Memory B cell (primary cell): ENCODE results near the gene TCP11L2.
A peak's percentile ranks its signal among the peaks of the same experiment; 100 is the strongest.

Experiments
- ATAC-seq: fragments of 150-1000 bp; cut with Tn5 transposase; 2 replicates; pipeline ENCODE4 v1.10.0; 2021; ENCODE audit warnings: low read depth, mild to moderate bottlenecking, moderate library complexity
- DNase-seq, 2 donors: peaks; one replicate each; pipeline ENCODE4 v3.0.0; 2022; ENCODE audit warnings: low spot score in 2 of 2
- H3K27ac Mint-ChIP-seq: one replicate; pipeline ENCODE4 v1.8.0; 2022; ENCODE audit warnings: mild to moderate bottlenecking, moderate library complexity, mixed read lengths
- H3K27me3 Mint-ChIP-seq: one replicate; pipeline ENCODE4 v1.8.0; 2022; ENCODE audit warnings: mixed read lengths
- H3K36me3 Mint-ChIP-seq: one replicate; pipeline ENCODE4 v1.8.0; 2022; ENCODE audit warnings: mild to moderate bottlenecking, mixed read lengths
- H3K4me1 Mint-ChIP-seq: one replicate; pipeline ENCODE4 v1.8.0; 2022; ENCODE audit warnings: mixed read lengths
- H3K4me3 Mint-ChIP-seq: one replicate; pipeline ENCODE4 v1.8.0; 2022; ENCODE audit warnings: mild to moderate bottlenecking, moderate library complexity, mixed read lengths
- H3K9me3 Mint-ChIP-seq: one replicate; pipeline ENCODE4 v1.8.0; 2022; ENCODE audit warnings: mixed read lengths

TCP11L2 gene

GRCh38 chr12:106302401-106303201 lies at the start of gene TCP11L2:
TSS of gene TCP11L2 (plus strand) at chr12:106302733. CDS start at chr12:106311076, 8,343 bp downstream.
- Mint-ChIP-seq H3K4me1 (peaks cover 41% of the 10 kb centered on the region), H3K9me3 (no peaks in the 10 kb centered on the region), H3K4me3 (peak within 1 kb of the TSS; percentile 99), H3K36me3 (peaks cover 16% of the 10 kb centered on the region), H3K27me3 (no peaks in the 10 kb centered on the region), H3K27ac (peak within 1 kb of the TSS; percentile 99)
- peak; percentile 96 to 97 for DNase-seq
- ATAC-seq = peak; percentile 44

DNA sequence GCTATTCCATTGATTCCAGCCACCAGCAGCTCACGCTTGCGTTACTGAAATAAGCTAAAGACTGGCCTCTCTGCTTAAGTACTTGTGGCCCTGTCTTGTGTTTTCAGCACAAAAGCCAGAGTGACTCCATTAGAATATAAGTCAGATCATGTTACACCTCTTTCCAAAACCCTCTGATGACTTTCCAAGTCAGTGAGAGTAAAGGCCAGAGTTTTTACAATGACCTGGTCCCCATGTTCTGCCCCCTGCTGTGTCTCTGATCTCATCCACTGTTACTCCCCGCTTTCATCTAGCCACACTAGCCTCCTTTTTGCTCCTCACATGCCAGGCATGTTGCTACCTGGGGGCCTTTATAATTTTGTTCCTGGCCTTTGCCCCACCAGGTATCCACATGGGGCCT lies 47.8 kb upstream of the TCP11L2 start:
- Mint-ChIP-seq H3K4me3 (no peak overlapping the region), H3K4me1 (peaks cover 21% of the 10 kb centered on the region), H3K9me3 (no peaks in the 10 kb centered on the region), H3K27ac (no peak overlapping the region), H3K27me3 (no peaks in the 10 kb centered on the region), H3K36me3 (peaks cover 4% of the 10 kb centered on the region)
- no peak for DNase-seq
- ATAC-seq = no peak

- Mint-ChIP-seq H3K36me3 (peaks cover 8% of the 10 kb centered on the region), H3K27ac (no peak overlapping the region), H3K4me1 (peaks cover 20% of the 10 kb centered on the region), H3K27me3 (no peaks in the 10 kb centered on the region), H3K4me3 (no peak overlapping the region), H3K9me3 (peaks cover 2% of the 10 kb centered on the region)
- DNase-seq (no peak), ATAC-seq (no peak)
These were observed 47.0 kb upstream of the TCP11L2 start for GRCh38 chr12:106255493-106255892.

- ATAC-seq (no peak), DNase-seq (no peak)
- no peaks in the 10 kb centered on the region for H3K27me3 Mint-ChIP-seq
- no peak overlapping the region for H3K27ac Mint-ChIP-seq
- no peak overlapping the region for H3K4me3 Mint-ChIP-seq
- H3K4me1 Mint-ChIP-seq = peaks cover 16% of the 10 kb centered on the region
- peaks cover 8% of the 10 kb centered on the region for H3K36me3 Mint-ChIP-seq
- H3K9me3 Mint-ChIP-seq = peaks cover 2% of the 10 kb centered on the region
These were observed 46.6 kb upstream of the TCP11L2 start for GRCh38 chr12:106255952-106256351.

DNA sequence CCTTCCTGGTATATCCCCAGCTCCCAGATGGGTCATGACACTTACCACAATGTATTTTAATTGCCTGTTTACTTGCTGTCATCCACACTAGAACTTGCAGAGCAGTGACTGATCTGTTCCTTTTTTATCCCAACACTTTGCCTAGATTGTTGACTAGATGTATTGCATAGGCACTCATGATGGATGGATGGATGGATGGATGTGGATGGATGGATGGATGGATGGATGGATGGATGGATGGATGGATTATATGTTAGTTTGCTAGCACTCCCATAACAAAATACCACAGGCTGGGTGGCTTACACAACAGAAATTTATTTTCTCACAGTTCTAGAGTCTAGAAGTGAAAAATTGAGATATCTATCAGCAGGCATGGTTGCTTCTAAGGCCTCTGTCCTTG lies 46.0 kb upstream of the TCP11L2 start:
- Mint-ChIP-seq H3K27me3 (no peaks in the 10 kb centered on the region), H3K4me1 (peaks cover 13% of the 10 kb centered on the region), H3K27ac (no peak overlapping the region), H3K36me3 (peaks cover 8% of the 10 kb centered on the region), H3K9me3 (peaks cover 2% of the 10 kb centered on the region), H3K4me3 (no peak overlapping the region)
- no peak for ATAC-seq
- DNase-seq = no peak

- Mint-ChIP-seq H3K4me3 (no peak overlapping the region), H3K36me3 (peaks cover 4% of the 10 kb centered on the region), H3K9me3 (peaks cover 2% of the 10 kb centered on the region), H3K27ac (no peak overlapping the region), H3K4me1 (peaks cover 5% of the 10 kb centered on the region), H3K27me3 (no peaks in the 10 kb centered on the region)
- DNase-seq = no peak
- ATAC-seq = no peak
These were observed 44.3 kb upstream of the TCP11L2 start for GRCh38 chr12:106258226-106258625.

- DNase-seq = no peak
- H3K36me3 Mint-ChIP-seq = peaks cover 4% of the 10 kb centered on the region
- H3K9me3 Mint-ChIP-seq = peaks cover 2% of the 10 kb centered on the region
- no peak for ATAC-seq
- H3K4me3 Mint-ChIP-seq = no peak overlapping the region
- H3K27ac Mint-ChIP-seq = no peak overlapping the region
- no peaks in the 10 kb centered on the region for H3K27me3 Mint-ChIP-seq
- peaks cover 5% of the 10 kb centered on the region for H3K4me1 Mint-ChIP-seq
These were observed 43.6 kb upstream of the TCP11L2 start for GRCh38 chr12:106258935-106259334.

DNA sequence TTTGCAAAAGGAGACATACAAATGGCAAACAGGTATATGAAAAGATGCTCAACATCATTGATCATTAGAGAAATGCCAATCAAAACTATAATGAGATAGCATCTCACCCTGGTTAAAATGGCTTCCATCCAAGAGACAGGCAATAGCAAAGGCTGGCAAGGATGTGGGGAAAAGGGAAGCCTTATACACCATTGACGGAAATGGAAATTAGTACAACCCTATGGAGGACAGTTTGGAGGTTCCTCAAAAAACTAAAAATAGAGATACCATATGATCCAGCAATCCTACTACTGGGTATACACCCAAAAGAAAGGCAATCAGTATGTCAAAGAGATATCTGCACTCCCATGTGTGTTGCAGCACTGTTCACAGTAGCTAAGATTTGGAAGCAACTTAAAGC lies 37.4 kb upstream of the TCP11L2 start:
- Mint-ChIP-seq H3K4me1 (peaks cover 2% of the 10 kb centered on the region), H3K27ac (no peak overlapping the region), H3K36me3 (peaks cover 2% of the 10 kb centered on the region), H3K27me3 (no peaks in the 10 kb centered on the region), H3K9me3 (no peaks in the 10 kb centered on the region), H3K4me3 (no peak overlapping the region)
- ATAC-seq (no peak), DNase-seq (no peak)

DNA sequence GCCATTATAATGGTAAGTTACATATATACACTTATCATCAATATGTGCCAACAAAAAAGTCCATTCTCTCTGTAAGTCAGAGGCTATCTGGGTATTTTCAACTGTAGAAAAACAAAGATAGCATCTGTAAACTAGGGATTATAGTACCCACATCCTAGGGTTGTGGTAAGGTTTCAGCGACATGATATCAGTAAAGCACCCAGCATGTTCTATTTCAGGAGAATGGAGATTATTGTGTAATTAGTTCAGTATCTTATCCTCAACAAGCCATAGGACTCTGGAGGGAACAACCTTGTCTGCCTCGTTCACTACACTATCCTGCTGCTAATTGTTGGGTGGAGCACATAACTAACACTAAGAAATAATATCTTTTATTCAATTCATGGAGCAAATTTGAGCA lies 35.0 kb upstream of the TCP11L2 start:
- Mint-ChIP-seq H3K36me3 (peaks cover 6% of the 10 kb centered on the region), H3K9me3 (no peaks in the 10 kb centered on the region), H3K4me3 (no peak overlapping the region), H3K27me3 (peaks cover 2% of the 10 kb centered on the region), H3K27ac (no peak overlapping the region), H3K4me1 (peaks cover 4% of the 10 kb centered on the region)
- ATAC-seq = no peak
- no peak for DNase-seq

GRCh38 chr12:106269150-106269771 lies 33.3 kb upstream of the TCP11L2 start:
- DNase-seq (no peak), ATAC-seq (no peak)
- no peaks in the 10 kb centered on the region for H3K9me3 Mint-ChIP-seq
- H3K36me3 Mint-ChIP-seq = peaks cover 9% of the 10 kb centered on the region
- H3K27ac Mint-ChIP-seq = no peak overlapping the region
- peaks cover 2% of the 10 kb centered on the region for H3K27me3 Mint-ChIP-seq
- H3K4me1 Mint-ChIP-seq = peaks cover 11% of the 10 kb centered on the region
- H3K4me3 Mint-ChIP-seq = no peak overlapping the region

DNA sequence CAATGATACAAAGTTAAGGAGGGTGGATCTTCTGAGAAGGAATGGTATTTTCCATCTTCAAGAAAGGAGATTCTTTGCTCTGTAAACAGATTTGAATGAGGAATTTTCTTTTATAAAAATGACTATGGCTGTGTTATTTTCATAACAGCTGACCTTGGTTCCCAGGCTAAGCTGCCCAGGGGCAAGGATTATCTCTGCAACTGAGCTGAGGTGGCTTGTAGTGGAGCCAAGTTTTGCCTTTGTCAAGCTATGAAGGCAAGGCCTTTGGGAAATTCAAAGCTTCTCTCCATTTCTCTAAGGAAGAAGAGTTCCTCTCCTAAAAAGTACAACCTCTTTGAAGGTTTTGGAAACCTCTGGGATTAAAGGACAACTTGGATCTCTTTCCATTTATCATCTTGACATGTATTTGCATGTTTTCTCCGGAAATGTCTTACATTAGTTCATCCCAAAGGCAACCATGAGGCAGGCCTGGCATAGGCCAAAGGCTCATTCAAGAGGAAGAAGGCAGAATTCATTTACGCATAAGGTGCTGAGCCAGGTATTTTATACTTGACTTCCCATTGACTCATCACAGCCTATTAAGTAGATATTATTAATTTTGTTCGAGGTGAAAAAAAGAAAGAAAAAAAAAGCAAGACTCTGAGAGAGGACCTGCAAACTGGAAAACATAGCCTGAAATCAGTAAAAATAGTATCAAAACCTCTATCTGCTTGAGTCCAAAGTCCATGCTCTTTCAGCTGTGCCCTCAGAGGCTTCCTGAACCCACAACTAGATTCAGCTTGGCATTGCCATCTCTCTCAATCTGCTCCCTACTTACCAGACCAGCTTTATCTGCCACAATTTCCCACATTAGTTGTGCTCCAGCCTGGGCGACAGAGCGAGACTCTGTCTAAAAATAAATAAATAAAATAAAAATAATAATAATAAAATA lies 30.7 kb upstream of the TCP11L2 start:
- H3K9me3 Mint-ChIP-seq = no peaks in the 10 kb centered on the region
- H3K27me3 Mint-ChIP-seq = peaks cover 2% of the 10 kb centered on the region
- H3K27ac Mint-ChIP-seq = no peak overlapping the region
- no peak overlapping the region for H3K4me3 Mint-ChIP-seq
- DNase-seq (no peak), ATAC-seq (no peak)
- peaks cover 9% of the 10 kb centered on the region for H3K36me3 Mint-ChIP-seq
- peaks cover 16% of the 10 kb centered on the region for H3K4me1 Mint-ChIP-seq

DNA sequence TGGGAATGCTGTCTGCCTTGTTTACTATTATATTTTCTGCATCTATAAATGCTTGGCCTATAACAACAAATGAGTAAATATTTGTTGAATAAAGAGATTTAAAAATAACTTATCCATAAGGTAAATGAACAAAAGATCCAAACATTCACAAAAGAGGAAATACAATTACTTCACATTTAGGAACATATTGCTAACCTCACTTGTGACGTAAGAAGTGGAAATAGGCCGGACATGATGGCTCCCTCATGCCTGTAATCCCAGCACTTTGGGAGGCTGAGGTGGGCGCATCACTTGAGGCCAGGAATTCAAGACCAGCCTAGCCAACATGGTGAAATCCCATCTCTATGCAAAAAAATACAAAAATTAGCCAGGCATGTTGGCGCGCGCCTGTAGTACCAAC lies 29.0 kb upstream of the TCP11L2 start:
- no peak overlapping the region for H3K4me3 Mint-ChIP-seq
- no peak for ATAC-seq

DNA sequence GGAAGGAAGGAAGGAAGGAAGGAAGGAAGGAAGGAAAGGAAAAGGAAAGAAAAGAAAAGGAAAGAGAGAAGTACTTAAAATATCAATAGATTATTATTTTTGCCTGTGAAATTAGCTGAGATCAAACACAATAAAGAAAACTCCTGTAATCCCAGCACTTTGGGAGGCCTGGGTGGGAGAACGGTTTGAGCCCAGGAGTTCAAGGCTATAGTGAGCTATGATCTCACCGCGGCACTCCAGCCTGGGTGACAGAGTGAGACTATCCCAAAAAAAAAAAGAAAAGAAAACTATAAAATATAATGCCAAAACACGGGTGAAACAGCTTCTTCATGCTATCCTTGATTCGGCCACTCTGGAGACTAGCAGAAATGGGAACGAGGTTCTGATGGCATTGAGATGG lies 28.5 kb upstream of the TCP11L2 start:
- no peak overlapping the region for H3K27ac Mint-ChIP-seq
- no peaks in the 10 kb centered on the region for H3K9me3 Mint-ChIP-seq
- H3K4me1 Mint-ChIP-seq = peaks cover 25% of the 10 kb centered on the region
- H3K4me3 Mint-ChIP-seq = no peak overlapping the region
- peaks cover 2% of the 10 kb centered on the region for H3K27me3 Mint-ChIP-seq
- H3K36me3 Mint-ChIP-seq = peaks cover 9% of the 10 kb centered on the region
- ATAC-seq (no peak), DNase-seq (no peak)

More for the DNA sequence above, 29.0 kb upstream of the TCP11L2 start:
- Mint-ChIP-seq H3K4me1 (peaks cover 25% of the 10 kb centered on the region), H3K27me3 (peaks cover 2% of the 10 kb centered on the region), H3K9me3 (no peaks in the 10 kb centered on the region), H3K36me3 (peaks cover 9% of the 10 kb centered on the region), H3K27ac (no peak overlapping the region)
- DNase-seq = no peak

DNA sequence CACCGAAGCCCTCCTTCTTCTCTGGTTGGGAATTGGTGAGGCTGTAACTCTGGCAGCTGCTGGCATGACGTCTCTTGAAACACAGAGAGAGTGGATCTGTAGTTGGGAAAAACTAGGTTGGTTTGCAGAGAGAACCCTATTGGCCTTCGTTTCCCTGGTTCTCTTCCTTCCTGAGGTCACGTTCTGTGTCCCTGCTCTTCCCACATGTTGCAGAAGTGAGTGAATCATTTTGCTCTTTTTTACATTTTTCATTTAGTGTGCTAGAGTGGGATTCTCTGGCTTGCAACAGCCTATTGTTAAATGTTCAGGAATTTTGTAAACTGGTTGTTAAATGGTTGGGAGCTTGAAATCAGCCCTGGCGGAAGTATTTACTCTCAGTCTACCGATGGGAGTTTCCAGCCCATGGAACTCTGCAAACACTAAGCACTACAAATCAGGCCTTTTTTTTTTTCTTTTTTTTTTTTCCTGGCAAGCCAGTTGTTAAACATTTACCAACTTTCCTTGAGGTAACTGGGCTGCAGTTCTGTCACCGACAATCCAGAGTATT lies 27.9 kb upstream of the TCP11L2 start:
- H3K4me3 Mint-ChIP-seq = no peak overlapping the region
- H3K4me1 Mint-ChIP-seq = peaks cover 25% of the 10 kb centered on the region
- no peak for DNase-seq
- peaks cover 9% of the 10 kb centered on the region for H3K36me3 Mint-ChIP-seq
- no peaks in the 10 kb centered on the region for H3K9me3 Mint-ChIP-seq
- no peak overlapping the region for H3K27ac Mint-ChIP-seq
- peaks cover 2% of the 10 kb centered on the region for H3K27me3 Mint-ChIP-seq
- ATAC-seq = no peak
